CD4-positive, alpha-beta T cell (primary cell): ENCODE measurements around the gene PEAK3. TPM values are rescaled to one million over a fixed set of nuclear protein-coding genes. Genes with fewer than 3 reads are reported as not detected.

Source experiments
- ATAC-seq: fragments of 200-7000 bp; cut with Tn5 transposase; one replicate; pipeline ENCODE4 v1.10.0; 2022; ENCODE audit warnings: mild to moderate bottlenecking; ENCODE audit not compliant: poor library complexity
- CTCF ChIA-PET: fragments of 350-600 bp; sonication (Branson Sonifier 250); formaldehyde crosslinking; loops from one replicate; lab custom pipeline; 2021; ENCODE audit warnings: antibody characterized with exemption, inconsistent platforms; lab: Charles Lee
- POLR2A ChIA-PET: fragments of 350-600 bp; sonication (Branson Sonifier 250); formaldehyde crosslinking; loops from one replicate; lab custom pipeline; 2021; ENCODE audit warnings: antibody characterized with exemption, inconsistent platforms; lab: Charles Lee
- DNase-seq, 14 experiments: peaks; one replicate each; pipeline ENCODE4 v3.0.0-alpha.2; 2013 to 2020; ENCODE audit warnings: mixed read lengths in 2 of 14
- H3K27ac ChIP-seq, 2 donors: one replicate each; pipeline versions ENCODE4 v1.5.1 to v1.7.0; 2013; ENCODE audit warnings: low read length in 2 of 2, low read depth in 1 of 2, mild to moderate bottlenecking in 1 of 2
- H3K27me3 ChIP-seq, 2 experiments: 1 replicate in 1 of 2; 2 replicates in 1 of 2; pipeline versions ENCODE4 v1.6.1 to v1.7.0; 2013; ENCODE audit warnings: low read length in 2 of 2, control low read depth in 1 of 2, mild to moderate bottlenecking in 1 of 2, moderate library complexity in 1 of 2; ENCODE audit not compliant: insufficient read depth in 2 of 2, control insufficient read depth in 1 of 2
- H3K36me3 ChIP-seq: one replicate; pipeline ENCODE4 v1.6.1; 2013; ENCODE audit warnings: low read length, control low read depth; ENCODE audit not compliant: insufficient read depth
- H3K4me1 ChIP-seq: one replicate; pipeline ENCODE4 v1.6.1; 2013; ENCODE audit warnings: low read length, control low read depth; ENCODE audit not compliant: insufficient read depth
- H3K4me3 ChIP-seq: one replicate; pipeline ENCODE4 v1.5.1; 2013; ENCODE audit warnings: mild to moderate bottlenecking, low read length, moderate library complexity
- H3K9me3 ChIP-seq, 2 experiments: 1 replicate in 1 of 2; 2 replicates in 1 of 2; pipeline versions ENCODE4 v1.6.1 to v1.7.0; 2013; ENCODE audit warnings: low read length in 2 of 2, mild to moderate bottlenecking in 2 of 2, control low read depth in 1 of 2, moderate library complexity in 1 of 2; ENCODE audit not compliant: control insufficient read depth in 1 of 2, insufficient read depth in 1 of 2
- H3K27ac Mint-ChIP-seq: one replicate; pipeline ENCODE4 v1.8.0; 2020; ENCODE audit warnings: mixed read lengths
- H3K27me3 Mint-ChIP-seq: one replicate; pipeline ENCODE4 v1.8.0; 2021; ENCODE audit warnings: mixed read lengths
- H3K36me3 Mint-ChIP-seq: one replicate; pipeline ENCODE4 v1.8.0; 2021; ENCODE audit warnings: low read depth, mixed read lengths
- H3K4me1 Mint-ChIP-seq: one replicate; pipeline ENCODE4 v1.8.0; 2021; ENCODE audit warnings: low read depth, mixed read lengths
- H3K4me3 Mint-ChIP-seq: one replicate; pipeline ENCODE4 v1.8.0; 2020; ENCODE audit warnings: mild to moderate bottlenecking, mixed read lengths
- H3K9me3 Mint-ChIP-seq: one replicate; pipeline ENCODE4 v1.8.0; 2020; ENCODE audit warnings: mixed read lengths
- CTCF ChIP-seq: fragments of 200-600 bp; IDR thresholded peaks from one replicate; pipeline ENCODE4 v1.8.0; 2022; ENCODE audit warnings: antibody characterized with exemption, mild to moderate bottlenecking
- intact Hi-C, 2 experiments: fragments of 100-400 bp; cut with DNase I in 1 of 2; cut with micrococcal nuclease in 1 of 2; formaldehyde crosslinking; loops; one replicate each; pipeline versions ENCODE4 v1.15.1 to v1.9.0; 2023 to 2025; cut with DNase I, micrococcal nuclease
- total RNA-seq, 174 experiments: library from RNA in 2 of 174; stranded (reverse) in 2 of 174; gene quantifications; one replicate each; pipeline ENCODE4 v1.2.3 and lab custom pipeline; 2021 to 2026

PEAK3 gene
- total RNA-seq, 2 experiments from 2014 or later, result not detected

DNA sequence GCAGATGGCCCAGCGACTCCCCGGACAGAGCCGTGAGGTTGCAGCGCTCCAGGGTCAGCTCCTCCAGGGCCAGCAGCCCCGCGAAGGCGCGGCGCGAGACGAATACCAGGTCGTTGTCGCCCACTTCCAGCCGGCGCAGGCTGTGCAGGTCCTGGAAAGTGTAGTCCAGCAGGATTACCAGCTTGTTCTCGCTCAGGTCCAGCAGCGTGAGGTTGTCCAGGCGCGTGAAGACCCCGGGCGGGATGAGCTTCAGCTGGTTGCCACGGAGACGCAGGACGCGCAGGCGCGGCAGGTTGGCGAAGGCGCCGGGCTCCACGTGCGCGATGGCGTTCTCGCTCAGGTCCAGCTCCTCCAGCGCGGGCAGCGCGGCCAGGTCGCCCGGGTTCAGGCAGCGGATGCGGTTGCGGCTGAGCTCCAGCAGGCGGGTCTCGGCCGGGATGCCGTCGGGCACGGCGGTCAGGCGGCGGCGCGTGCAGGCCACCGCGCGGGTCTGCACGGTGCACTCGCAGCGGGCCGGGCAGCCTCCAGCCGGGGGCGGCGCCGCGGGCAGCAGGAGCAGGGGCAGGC lies 9.3 kb upstream of the PEAK3 start:
- DNase-seq, result peak in 1 of 14 experiments; percentile 40
- intact Hi-C loops, result loop anchor here in 1 of 2 experiments (5.0 kb wide), 1 partner anchor 36 kb away; the partner anchor contains the start of genes LSM7 and SPPL2B
- Histone ChIP-seq H3K9me3 (no peaks in the 10 kb centered on the region), H3K36me3 (peaks cover 10% of the 10 kb centered on the region), H3K27ac (no peak overlapping the region), H3K4me3 (peak overlapping the region; percentile 69), H3K27me3 (no peaks in the 10 kb centered on the region), H3K4me1 (peaks cover 46% of the 10 kb centered on the region)
- no peak for TF ChIP-seq CTCF
- no peak overlapping the region for H3K27ac Mint-ChIP-seq
- H3K36me3 Mint-ChIP-seq, result peaks cover 26% of the 10 kb centered on the region
- H3K9me3 Mint-ChIP-seq, result no peaks in the 10 kb centered on the region
- ATAC-seq, result no peak
- ChIA-PET CTCF (no interaction called here), POLR2A (interaction anchor here (0.6 to 2.2 kb wide), 5 partner anchors 9 to 118 kb away, joined by 3 to 7 read pairs (median 5); partner anchors contain the start of gene PEAK3)
- H3K4me3 Mint-ChIP-seq, result no peak overlapping the region
- no peaks in the 10 kb centered on the region for H3K27me3 Mint-ChIP-seq
- peaks cover 26% of the 10 kb centered on the region for H3K4me1 Mint-ChIP-seq

DNA sequence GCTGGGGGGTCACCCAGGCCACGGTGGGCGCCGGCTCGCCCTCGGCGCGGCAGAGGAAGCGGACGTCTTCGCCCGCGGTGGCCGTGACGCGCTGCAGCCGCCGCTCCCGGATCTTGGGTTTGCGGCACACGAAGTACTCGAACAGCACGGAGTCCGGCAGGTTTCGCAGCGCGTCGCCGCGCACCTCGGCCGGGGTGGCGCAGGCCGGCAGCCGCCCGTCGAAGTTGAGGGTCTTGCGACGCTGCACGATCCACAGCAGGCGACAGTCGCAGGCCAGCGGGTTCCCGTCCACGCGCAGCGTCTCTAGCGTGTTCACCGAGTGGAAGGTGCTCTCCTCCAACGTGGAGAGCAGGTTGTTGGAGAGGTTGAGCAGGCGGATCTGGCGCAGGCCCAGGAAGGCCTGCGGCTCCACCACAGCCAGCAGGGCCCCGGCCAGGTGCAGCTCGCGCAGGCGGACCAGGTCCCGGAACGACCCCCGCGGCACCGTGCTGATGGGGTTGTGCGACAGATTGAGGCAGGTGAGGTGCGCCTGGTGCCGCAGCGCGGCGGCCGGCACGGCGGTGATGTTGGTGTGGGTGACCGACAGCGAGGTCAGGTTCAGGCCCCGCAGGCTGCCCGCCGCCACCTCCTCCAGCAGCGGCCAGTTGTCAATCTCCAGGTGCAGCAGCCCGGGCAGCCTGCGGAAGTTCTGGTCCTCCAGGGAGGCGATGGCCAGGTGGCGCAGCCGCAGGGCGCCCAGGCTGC lies 8.6 kb upstream of the PEAK3 start:
- Mint-ChIP-seq H3K9me3 (no peaks in the 10 kb centered on the region), H3K27ac (peak overlapping the region; percentile 53)

More for the DNA sequence above, 8.6 kb upstream of the PEAK3 start:
- ChIA-PET CTCF (no interaction called here), POLR2A (interaction anchor here (0.6 to 2.2 kb wide), 4 partner anchors 8 to 32 kb away, joined by 3 to 7 read pairs (median 6); partner anchors contain the start of gene PEAK3)
- DNase-seq (peak in 4 of 14 experiments; percentile 20 to 59 (median 48)), ATAC-seq (peak; percentile 19)
- Mint-ChIP-seq H3K4me3 (peak overlapping the region; percentile 82), H3K36me3 (peaks cover 26% of the 10 kb centered on the region), H3K27me3 (no peaks in the 10 kb centered on the region), H3K4me1 (peaks cover 26% of the 10 kb centered on the region)
- H3K9me3 ChIP-seq, result no peaks in the 10 kb centered on the region
- peaks cover 46% of the 10 kb centered on the region for H3K4me1 ChIP-seq
- intact Hi-C loops, result loop anchor here in 1 of 2 experiments (5.0 kb wide), 1 partner anchor 37 kb away; the partner anchor contains the start of genes LSM7 and SPPL2B
- H3K36me3 ChIP-seq, result peaks cover 10% of the 10 kb centered on the region
- peak overlapping the region; percentile 69 for H3K4me3 ChIP-seq
- no peak for TF ChIP-seq CTCF
- no peak overlapping the region for H3K27ac ChIP-seq
- H3K27me3 ChIP-seq, result no peaks in the 10 kb centered on the region
